Measurements from ENCODE around the gene TNFRSF1A. TPM values are rescaled to one million over a fixed set of nuclear protein-coding genes. Genes with fewer than 3 reads are reported as not detected.
A peak's percentile ranks its signal among the peaks of the same experiment; 100 is the strongest.

TNFRSF1A gene
- total RNA-seq, 1 donor from 2014 or later: 185 TPM

DNA sequence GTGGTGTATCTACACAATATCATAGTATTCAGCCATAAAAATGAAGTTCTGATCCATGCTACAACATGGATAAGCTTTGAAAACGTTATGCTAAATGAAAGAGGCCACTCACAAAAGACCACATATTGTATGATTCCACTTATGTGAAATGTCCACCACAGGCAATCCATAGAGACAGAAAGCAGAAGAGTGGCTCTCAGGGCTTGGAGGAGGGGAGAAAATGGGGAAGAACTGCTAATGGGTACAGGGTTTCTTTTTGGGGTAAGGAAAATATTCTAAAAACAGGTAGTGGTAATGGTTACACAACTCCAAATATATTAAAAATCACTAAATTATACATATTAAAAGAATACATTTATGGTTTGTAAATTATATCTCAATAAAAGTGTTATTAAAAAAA is 17.0 kb upstream of the TNFRSF1A start:
- no peak for TF ChIP-seq CTCF (IDR thresholded peaks at IDR 0.05)
- H3K27ac ChIP-seq: no peak overlapping the region
- H3K4me1 ChIP-seq: peaks cover 39% of the 10 kb centered on the region
- DNase-seq: no peak
- H3K36me3 ChIP-seq: no peaks in the 10 kb centered on the region
- intact Hi-C loops (cut with DNase I): no loop called here
- no peak overlapping the region for H3K4me3 ChIP-seq
- ATAC-seq: no peak
- no peaks in the 10 kb centered on the region for H3K9me3 ChIP-seq
- no peaks in the 10 kb centered on the region for H3K27me3 ChIP-seq

GRCh38 chr12:6356374-6356820 is 14.5 kb upstream of the TNFRSF1A start:
- Histone ChIP-seq H3K27me3 (no peaks in the 10 kb centered on the region), H3K27ac (no peak overlapping the region), H3K36me3 (no peaks in the 10 kb centered on the region), H3K9me3 (no peaks in the 10 kb centered on the region), H3K4me1 (peaks cover 28% of the 10 kb centered on the region), H3K4me3 (no peak overlapping the region)
- intact Hi-C loops (cut with DNase I): no loop called here
- ATAC-seq (no peak), DNase-seq (no peak)
- no peak for TF ChIP-seq CTCF (IDR thresholded peaks at IDR 0.05)

DNA sequence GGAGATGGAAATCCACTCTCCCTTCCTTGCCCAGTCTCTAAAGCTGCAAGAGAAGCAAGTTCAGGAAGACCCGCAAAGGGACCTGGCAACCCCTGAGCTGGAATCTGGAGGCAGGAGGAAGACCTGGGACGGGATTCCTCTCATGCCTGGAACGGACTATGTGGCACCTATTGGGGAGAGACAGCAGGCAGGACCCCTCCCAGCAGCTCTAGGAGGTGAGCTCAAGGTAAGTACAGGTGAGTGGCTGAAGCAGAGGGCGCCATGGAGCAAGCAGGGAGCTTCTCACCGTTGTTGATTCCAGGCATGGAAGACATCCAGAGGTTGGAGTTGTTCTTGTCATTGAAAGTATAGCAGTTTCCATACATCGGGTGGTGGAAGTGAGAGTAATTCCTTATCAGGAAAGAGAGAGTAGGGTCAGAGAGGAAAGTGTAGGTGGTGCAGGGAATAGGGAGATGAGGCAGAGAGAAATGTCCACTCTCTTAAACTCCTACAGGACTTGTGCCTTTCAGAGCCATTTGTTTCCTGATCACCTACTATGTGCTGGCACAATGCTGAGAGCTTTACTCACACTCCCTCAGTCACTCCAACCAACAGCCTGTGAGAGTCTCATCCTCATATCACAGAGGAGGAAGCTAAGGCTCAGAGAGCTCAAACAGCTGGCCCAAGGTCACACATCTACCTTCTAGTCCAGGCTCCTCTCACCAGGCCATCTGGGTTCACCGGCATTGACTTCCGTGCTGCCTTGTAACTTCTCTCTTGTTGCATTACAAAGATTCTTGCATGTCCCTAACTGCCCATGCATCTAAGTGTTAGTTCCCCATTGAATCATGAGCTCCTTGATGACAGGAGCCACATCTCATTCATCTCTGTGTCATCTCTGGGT is 13.9 kb upstream of the TNFRSF1A start:
- no peaks in the 10 kb centered on the region for H3K27me3 ChIP-seq
- no peak for DNase-seq
- intact Hi-C loops (cut with DNase I): no loop called here
- no peak overlapping the region for H3K4me3 ChIP-seq
- peaks cover 22% of the 10 kb centered on the region for H3K4me1 ChIP-seq
- H3K27ac ChIP-seq: no peak overlapping the region
- H3K36me3 ChIP-seq: no peaks in the 10 kb centered on the region
- no peak for TF ChIP-seq CTCF (IDR thresholded peaks at IDR 0.05)
- ATAC-seq: peak; percentile 41
- no peaks in the 10 kb centered on the region for H3K9me3 ChIP-seq

DNA sequence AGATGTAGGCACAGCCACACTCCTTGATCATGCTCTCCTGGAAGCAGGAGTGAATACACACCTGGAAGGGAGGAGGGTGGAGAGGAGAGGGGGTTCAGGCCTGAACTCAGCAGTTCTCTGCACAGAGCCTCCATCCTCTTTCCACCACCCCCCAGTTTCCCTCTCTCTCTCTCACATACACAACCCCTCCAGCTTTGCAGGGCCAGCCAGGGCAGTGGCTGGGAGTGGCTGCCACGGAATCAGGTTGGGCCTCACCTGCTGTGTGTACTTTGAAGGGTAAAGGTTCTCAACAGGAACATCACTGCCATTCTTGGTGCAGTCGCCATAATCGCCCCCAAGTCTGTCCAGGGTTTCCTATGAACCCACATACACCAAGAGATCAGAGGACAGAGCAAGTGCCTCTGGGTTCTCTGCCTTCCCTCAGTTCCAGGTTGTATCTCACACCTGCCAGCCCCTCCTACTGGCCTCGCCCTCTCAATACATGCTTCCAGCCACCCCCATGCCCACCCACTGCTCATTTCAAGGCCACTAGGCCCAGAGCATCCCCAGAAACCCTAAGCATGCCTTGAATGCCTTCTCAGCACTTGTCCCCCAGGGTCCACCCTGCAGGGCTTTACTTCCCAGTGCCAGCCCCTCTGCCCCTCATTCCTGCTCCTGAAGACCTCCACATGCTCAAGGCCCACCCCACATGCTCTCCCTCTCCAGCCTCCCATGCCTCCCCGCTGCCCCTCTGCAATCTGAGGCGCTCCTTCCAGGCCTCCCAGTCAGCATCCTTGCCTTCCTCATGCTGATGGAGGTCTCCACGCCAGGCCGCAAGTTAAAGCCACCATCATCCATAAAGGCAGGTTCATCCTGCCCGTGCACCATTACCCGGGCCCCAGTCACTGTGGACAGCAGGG is 12.9 kb upstream of the TNFRSF1A start:
- TF ChIP-seq CTCF (IDR thresholded peaks at IDR 0.05): no peak
- Histone ChIP-seq H3K27ac (no peak overlapping the region), H3K36me3 (no peaks in the 10 kb centered on the region), H3K9me3 (no peaks in the 10 kb centered on the region), H3K4me1 (peaks cover 17% of the 10 kb centered on the region), H3K4me3 (no peak overlapping the region), H3K27me3 (no peaks in the 10 kb centered on the region)
- intact Hi-C loops (cut with DNase I): no loop called here
- no peak for ATAC-seq
- DNase-seq: no peak

- H3K27ac ChIP-seq: peak overlapping the region; percentile 55
- no peak for TF ChIP-seq CTCF (IDR thresholded peaks at IDR 0.05)
- intact Hi-C loops (cut with DNase I): no loop called here
Observed at GRCh38 chr12:6352193-6353173, 10.6 kb upstream of the TNFRSF1A start.

More at GRCh38 chr12:6352193-6353173, 10.6 kb upstream of the TNFRSF1A start:
- Histone ChIP-seq H3K4me1 (peaks cover 23% of the 10 kb centered on the region), H3K27me3 (no peaks in the 10 kb centered on the region), H3K36me3 (no peaks in the 10 kb centered on the region), H3K4me3 (no peak overlapping the region), H3K9me3 (no peaks in the 10 kb centered on the region)
- no peak for DNase-seq
- peak; percentile 40 for ATAC-seq
